GM19328 (cell line): ENCODE measurements around the gene FBF1.
A peak's percentile ranks its signal among the peaks of the same experiment; 100 is the strongest.
"Not testable (repeated sequence)": the region's sequence is repeated elsewhere in the genome, so short reads cannot be mapped to it uniquely, and the experiment has no call there.

ENCODE experiments used
- ATAC-seq: cut with Tn5 transposase; IDR thresholded peaks from one replicate; pipeline ENCODE4 v1.9.1; 2021; ENCODE audit warnings: mild to moderate bottlenecking, moderate library complexity; ENCODE audit not compliant: unreplicated experiment

FBF1 gene

GRCh38 chr17:75876938-75877751 is 63.7 kb downstream of the FBF1 start:
- no peak for ATAC-seq

- no peak for ATAC-seq
These were observed 64.5 kb downstream of the FBF1 start for GRCh38 chr17:75876190-75876937.

GRCh38 chr17:75875940-75876189 is 65.0 kb downstream of the FBF1 start:
- ATAC-seq, result no peak

- ATAC-seq, result no peak
These were observed 65.5 kb downstream of the FBF1 start for GRCh38 chr17:75875182-75875939.

GRCh38 chr17:75874323-75875181 is 66.3 kb downstream of the FBF1 start:
- ATAC-seq, result no peak

- no peak for ATAC-seq
These were observed 67.1 kb downstream of the FBF1 start for GRCh38 chr17:75873587-75874322.

- no peak for ATAC-seq
These were observed 68.1 kb downstream of the FBF1 start for GRCh38 chr17:75872434-75873351.

- not testable (repeated sequence) for ATAC-seq
These were observed 70.6 kb downstream of the FBF1 start for GRCh38 chr17:75870228-75870627.

GRCh38 chr17:75869282-75870141 is 71.3 kb downstream of the FBF1 start:
- ATAC-seq, result no peak

GRCh38 chr17:75868730-75869281 is 72.0 kb downstream of the FBF1 start:
- ATAC-seq, result not testable (repeated sequence)

GRCh38 chr17:75865404-75866188 is 75.2 kb downstream of the FBF1 start:
- not testable (repeated sequence) for ATAC-seq

- not testable (repeated sequence) for ATAC-seq
These were observed 76.0 kb downstream of the FBF1 start for GRCh38 chr17:75864887-75865286.

- ATAC-seq, result peak; percentile 57
These were observed 76.4 kb downstream of the FBF1 start for GRCh38 chr17:75864448-75864871.

GRCh38 chr17:75861927-75862317 is 78.9 kb downstream of the FBF1 start:
- ATAC-seq, result no peak
